Fibroblast of the conjunctiva (primary cell): ENCODE results near the gene ACVR1C.
"Not testable (repeated sequence)": the region's sequence is repeated elsewhere in the genome, so short reads cannot be mapped to it uniquely, and the experiment has no call there.

Experiments used
- DNase-seq: peaks from one replicate; pipeline ENCODE4 v3.0.0-alpha.2; 2010; ENCODE audit warnings: low read depth

The ACVR1C gene

GRCh38 chr2:157574165-157574564 lies 54.5 kb downstream of the ACVR1C start:
- DNase-seq = no peak

- DNase-seq = no peak
Measured at GRCh38 chr2:157572725-157573124, 55.9 kb downstream of the ACVR1C start.

GRCh38 chr2:157566623-157567022 lies 62.0 kb downstream of the ACVR1C start:
- DNase-seq = not testable (repeated sequence)

GRCh38 chr2:157566113-157566512 lies 62.6 kb downstream of the ACVR1C start:
- DNase-seq = not testable (repeated sequence)

GRCh38 chr2:157565550-157565949 lies 63.1 kb downstream of the ACVR1C start:
- no peak for DNase-seq

GRCh38 chr2:157559890-157560289 lies 68.8 kb downstream of the ACVR1C start:
- no peak for DNase-seq

GRCh38 chr2:157559461-157559860 lies 69.2 kb downstream of the ACVR1C start:
- DNase-seq = no peak

- no peak for DNase-seq
Measured at GRCh38 chr2:157559061-157559460, 69.6 kb downstream of the ACVR1C start.

- DNase-seq = no peak
Measured at GRCh38 chr2:157557770-157558169, 70.9 kb downstream of the ACVR1C start.

GRCh38 chr2:157540102-157540501 lies 88.6 kb downstream of the ACVR1C start:
- no peak for DNase-seq

GRCh38 chr2:157538064-157538463 lies 90.6 kb downstream of the ACVR1C start:
- no peak for DNase-seq

GRCh38 chr2:157536815-157537214 lies 91.8 kb downstream of the ACVR1C start:
- no peak for DNase-seq

GRCh38 chr2:157528963-157529751 lies 99.5 kb downstream of the ACVR1C start:
- DNase-seq = no peak

GRCh38 chr2:157526070-157526469 lies 102.6 kb downstream of the ACVR1C start:
- DNase-seq = no peak

- DNase-seq = no peak
Measured at GRCh38 chr2:157523270-157524247, 105.1 kb downstream of the ACVR1C start.

- DNase-seq = not testable (repeated sequence)
Measured at GRCh38 chr2:157514966-157515365, 113.7 kb downstream of the ACVR1C start.

GRCh38 chr2:157509744-157510143 lies 118.9 kb downstream of the ACVR1C start:
- no peak for DNase-seq

- DNase-seq = no peak
Measured at GRCh38 chr2:157508676-157509075, 120.0 kb downstream of the ACVR1C start.

- no peak for DNase-seq
Measured at GRCh38 chr2:157506586-157506985, 122.1 kb downstream of the ACVR1C start.

- DNase-seq = no peak
Measured at GRCh38 chr2:157504623-157505022, 124.0 kb downstream of the ACVR1C start.

- DNase-seq = no peak
Measured at GRCh38 chr2:157501026-157501425, 127.6 kb downstream of the ACVR1C start.

GRCh38 chr2:157500334-157500733 lies 128.3 kb downstream of the ACVR1C start:
- no peak for DNase-seq

- no peak for DNase-seq
Measured at GRCh38 chr2:157498483-157498882, 130.2 kb downstream of the ACVR1C start.
